Measurements from ENCODE around the gene NDUFAF3. TPM values are rescaled to one million over a fixed set of nuclear protein-coding genes. Genes with fewer than 3 reads are reported as not detected.

NDUFAF3 gene
- total and polyA plus RNA-seq, 4 donors = 28.6 to 107 (median 72.0) TPM

DNA sequence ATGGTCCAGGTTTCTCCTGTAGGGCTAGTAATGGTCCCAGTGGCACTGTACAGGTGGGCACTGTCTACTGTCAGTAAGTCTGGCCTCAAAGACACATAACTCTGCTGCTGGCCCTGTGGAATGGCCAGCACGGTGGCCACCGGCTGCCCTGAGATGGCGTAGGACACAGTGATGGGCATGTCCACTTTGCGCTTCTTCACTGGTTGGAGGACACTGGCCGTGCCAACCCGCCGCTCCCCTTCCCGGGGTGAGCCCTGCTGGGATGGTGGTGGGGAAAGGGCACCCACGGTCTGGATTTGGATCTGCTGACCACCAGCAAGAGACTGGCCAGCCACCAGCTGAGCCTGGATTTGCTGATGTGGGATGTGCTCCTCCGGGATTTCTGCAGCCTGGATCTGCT is 35.3 kb downstream of the NDUFAF3 start:
- DNase-seq (ENCODE audit: low spot score) = no peak
- Histone ChIP-seq H3K9me3 (ENCODE audit: control insufficient read depth in 4 of 4, low read length in 3 of 4) (no peaks in the 10 kb centered on the region), H3K9ac (ENCODE audit: low read depth in 1 of 2, low read length in 2 of 2) (no peak overlapping the region), H3K4me3 (ENCODE audit: low read depth in 1 of 3, low read length in 3 of 3) (no peak overlapping the region), H3K36me3 (ENCODE audit: control insufficient read depth in 4 of 4, insufficient read depth in 3 of 4, low read depth in 1 of 4, low read length in 3 of 4) (peaks cover 16 to 36% (median 31%) of the 10 kb centered on the region in 4 donors), H3K4me1 (ENCODE audit: control insufficient read depth in 4 of 4, insufficient read depth in 4 of 4, low read length in 3 of 4) (no peaks in the 10 kb centered on the region), H3K27me3 (ENCODE audit: control insufficient read depth in 4 of 4, insufficient read depth in 4 of 4, low read length in 3 of 4) (no peaks in the 10 kb centered on the region), H3K27ac (ENCODE audit: low read depth in 1 of 2, low read length in 2 of 2) (no peak overlapping the region)
- 98% methylated on average over 10 of the region's 10 CpGs for WGBS
- TF ChIP-seq JUND (IDR thresholded peaks at IDR 0.05) = no peak
- TF ChIP-seq, protein P1, sequence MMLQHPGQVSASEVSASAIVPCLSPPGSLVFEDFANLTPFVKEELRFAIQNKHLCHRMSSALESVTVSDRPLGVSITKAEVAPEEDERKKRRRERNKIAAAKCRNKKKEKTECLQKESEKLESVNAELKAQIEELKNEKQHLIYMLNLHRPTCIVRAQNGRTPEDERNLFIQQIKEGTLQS (IDR thresholded peaks at IDR 0.05) = no peak
- TF ChIP-seq FOXA2 (IDR thresholded peaks at IDR 0.05) = no peak
- TF ChIP-seq HNF4A (conservative IDR thresholded peaks at IDR 0.05) = no peak
- TF ChIP-seq RAD21 (IDR thresholded peaks at IDR 0.05) = no peak
- TF ChIP-seq TAF1 (conservative IDR thresholded peaks at IDR 0.05) = no peak
- TF ChIP-seq SP1 (IDR thresholded peaks at IDR 0.05) = no peak
- TF ChIP-seq, protein P2, sequence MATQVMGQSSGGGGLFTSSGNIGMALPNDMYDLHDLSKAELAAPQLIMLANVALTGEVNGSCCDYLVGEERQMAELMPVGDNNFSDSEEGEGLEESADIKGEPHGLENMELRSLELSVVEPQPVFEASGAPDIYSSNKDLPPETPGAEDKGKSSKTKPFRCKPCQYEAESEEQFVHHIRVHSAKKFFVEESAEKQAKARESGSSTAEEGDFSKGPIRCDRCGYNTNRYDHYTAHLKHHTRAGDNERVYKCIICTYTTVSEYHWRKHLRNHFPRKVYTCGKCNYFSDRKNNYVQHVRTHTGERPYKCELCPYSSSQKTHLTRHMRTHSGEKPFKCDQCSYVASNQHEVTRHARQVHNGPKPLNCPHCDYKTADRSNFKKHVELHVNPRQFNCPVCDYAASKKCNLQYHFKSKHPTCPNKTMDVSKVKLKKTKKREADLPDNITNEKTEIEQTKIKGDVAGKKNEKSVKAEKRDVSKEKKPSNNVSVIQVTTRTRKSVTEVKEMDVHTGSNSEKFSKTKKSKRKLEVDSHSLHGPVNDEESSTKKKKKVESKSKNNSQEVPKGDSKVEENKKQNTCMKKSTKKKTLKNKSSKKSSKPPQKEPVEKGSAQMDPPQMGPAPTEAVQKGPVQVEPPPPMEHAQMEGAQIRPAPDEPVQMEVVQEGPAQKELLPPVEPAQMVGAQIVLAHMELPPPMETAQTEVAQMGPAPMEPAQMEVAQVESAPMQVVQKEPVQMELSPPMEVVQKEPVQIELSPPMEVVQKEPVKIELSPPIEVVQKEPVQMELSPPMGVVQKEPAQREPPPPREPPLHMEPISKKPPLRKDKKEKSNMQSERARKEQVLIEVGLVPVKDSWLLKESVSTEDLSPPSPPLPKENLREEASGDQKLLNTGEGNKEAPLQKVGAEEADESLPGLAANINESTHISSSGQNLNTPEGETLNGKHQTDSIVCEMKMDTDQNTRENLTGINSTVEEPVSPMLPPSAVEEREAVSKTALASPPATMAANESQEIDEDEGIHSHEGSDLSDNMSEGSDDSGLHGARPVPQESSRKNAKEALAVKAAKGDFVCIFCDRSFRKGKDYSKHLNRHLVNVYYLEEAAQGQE (IDR thresholded peaks at IDR 0.05) = no peak
- no peak for TF ChIP-seq GABPA (IDR thresholded peaks at IDR 0.05 in 1 of 2, conservative IDR thresholded peaks at IDR 0.05 in 1 of 2)
- TF ChIP-seq, protein P3, sequence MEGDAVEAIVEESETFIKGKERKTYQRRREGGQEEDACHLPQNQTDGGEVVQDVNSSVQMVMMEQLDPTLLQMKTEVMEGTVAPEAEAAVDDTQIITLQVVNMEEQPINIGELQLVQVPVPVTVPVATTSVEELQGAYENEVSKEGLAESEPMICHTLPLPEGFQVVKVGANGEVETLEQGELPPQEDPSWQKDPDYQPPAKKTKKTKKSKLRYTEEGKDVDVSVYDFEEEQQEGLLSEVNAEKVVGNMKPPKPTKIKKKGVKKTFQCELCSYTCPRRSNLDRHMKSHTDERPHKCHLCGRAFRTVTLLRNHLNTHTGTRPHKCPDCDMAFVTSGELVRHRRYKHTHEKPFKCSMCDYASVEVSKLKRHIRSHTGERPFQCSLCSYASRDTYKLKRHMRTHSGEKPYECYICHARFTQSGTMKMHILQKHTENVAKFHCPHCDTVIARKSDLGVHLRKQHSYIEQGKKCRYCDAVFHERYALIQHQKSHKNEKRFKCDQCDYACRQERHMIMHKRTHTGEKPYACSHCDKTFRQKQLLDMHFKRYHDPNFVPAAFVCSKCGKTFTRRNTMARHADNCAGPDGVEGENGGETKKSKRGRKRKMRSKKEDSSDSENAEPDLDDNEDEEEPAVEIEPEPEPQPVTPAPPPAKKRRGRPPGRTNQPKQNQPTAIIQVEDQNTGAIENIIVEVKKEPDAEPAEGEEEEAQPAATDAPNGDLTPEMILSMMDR (IDR thresholded peaks at IDR 0.05; ENCODE audit: low read depth, low read length, missing input control) = no peak
- TF ChIP-seq YY1 (IDR thresholded peaks at IDR 0.05) = no peak
- TF ChIP-seq NR2F2 (IDR thresholded peaks at IDR 0.05) = no peak
- TF ChIP-seq EGR1 (IDR thresholded peaks at IDR 0.05; ENCODE audit: low read depth in 2 of 2) = no peak
- TF ChIP-seq, protein P4, sequence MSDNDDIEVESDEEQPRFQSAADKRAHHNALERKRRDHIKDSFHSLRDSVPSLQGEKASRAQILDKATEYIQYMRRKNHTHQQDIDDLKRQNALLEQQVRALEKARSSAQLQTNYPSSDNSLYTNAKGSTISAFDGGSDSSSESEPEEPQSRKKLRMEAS (IDR thresholded peaks at IDR 0.05) = no peak
- TF ChIP-seq HNF4G (IDR thresholded peaks at IDR 0.05) = no peak
- TF ChIP-seq, protein P5, sequence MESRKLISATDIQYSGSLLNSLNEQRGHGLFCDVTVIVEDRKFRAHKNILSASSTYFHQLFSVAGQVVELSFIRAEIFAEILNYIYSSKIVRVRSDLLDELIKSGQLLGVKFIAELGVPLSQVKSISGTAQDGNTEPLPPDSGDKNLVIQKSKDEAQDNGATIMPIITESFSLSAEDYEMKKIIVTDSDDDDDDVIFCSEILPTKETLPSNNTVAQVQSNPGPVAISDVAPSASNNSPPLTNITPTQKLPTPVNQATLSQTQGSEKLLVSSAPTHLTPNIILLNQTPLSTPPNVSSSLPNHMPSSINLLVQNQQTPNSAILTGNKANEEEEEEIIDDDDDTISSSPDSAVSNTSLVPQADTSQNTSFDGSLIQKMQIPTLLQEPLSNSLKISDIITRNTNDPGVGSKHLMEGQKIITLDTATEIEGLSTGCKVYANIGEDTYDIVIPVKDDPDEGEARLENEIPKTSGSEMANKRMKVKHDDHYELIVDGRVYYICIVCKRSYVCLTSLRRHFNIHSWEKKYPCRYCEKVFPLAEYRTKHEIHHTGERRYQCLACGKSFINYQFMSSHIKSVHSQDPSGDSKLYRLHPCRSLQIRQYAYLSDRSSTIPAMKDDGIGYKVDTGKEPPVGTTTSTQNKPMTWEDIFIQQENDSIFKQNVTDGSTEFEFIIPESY (IDR thresholded peaks at IDR 0.05) = no peak
- TF ChIP-seq FOXA1 (IDR thresholded peaks at IDR 0.05) = no peak
- no peak for TF ChIP-seq RXRA (IDR thresholded peaks at IDR 0.05)
